GM13977 (cell line): ENCODE data around the gene SLC39A5.
"Not testable (repeated sequence)": the region's sequence is repeated elsewhere in the genome, so short reads cannot be mapped to it uniquely, and the experiment has no call there.

Experiments used
- DNase-seq: peaks from one replicate; pipeline ENCODE4 v3.0.0; 2012; ENCODE audit warnings: low spot score
- in situ Hi-C: fragments of 300-500 bp; cut with MboI; formaldehyde crosslinking; loops from one replicate; pipeline ENCODE4 v1.12.0; 2022; ENCODE audit warnings: low sequenced_read_pairs, low pct_unique_long_range_greater_than_20kb, mixed read lengths, inconsistent platforms; ENCODE audit not compliant: unreplicated experiment
- TF ChIP-seq, protein P1 (sequence below): IDR thresholded peaks from 2 replicates; pipeline ENCODE4 v1.5.1; 2012; ENCODE audit warnings: mild to moderate bottlenecking, control low read depth; ENCODE audit not compliant: insufficient read depth; ENCODE audit errors: extremely low read depth, missing control alignments

SLC39A5 gene

DNA sequence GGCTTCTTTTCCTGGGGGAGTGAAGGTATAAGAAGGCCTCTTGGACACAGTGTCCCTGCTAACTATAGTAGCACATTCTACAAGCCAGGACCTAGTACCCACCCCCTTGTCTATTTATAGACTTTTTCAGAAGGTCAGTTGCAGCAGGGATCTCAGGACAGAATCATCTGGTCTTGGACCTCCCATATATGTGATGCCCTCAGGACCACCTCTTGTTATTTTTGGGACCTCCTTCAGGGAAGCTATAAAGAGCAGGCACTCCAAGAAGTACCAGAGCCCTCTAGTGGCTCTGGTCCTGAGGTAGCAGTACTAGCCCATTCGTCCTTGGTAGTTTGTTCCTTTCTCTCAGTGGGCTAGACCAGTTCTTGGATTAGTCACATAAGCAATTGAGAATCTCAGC lies 41.2 kb downstream of the SLC39A5 start:
- in situ Hi-C loops = no loop called here
- TF ChIP-seq, protein P1, sequence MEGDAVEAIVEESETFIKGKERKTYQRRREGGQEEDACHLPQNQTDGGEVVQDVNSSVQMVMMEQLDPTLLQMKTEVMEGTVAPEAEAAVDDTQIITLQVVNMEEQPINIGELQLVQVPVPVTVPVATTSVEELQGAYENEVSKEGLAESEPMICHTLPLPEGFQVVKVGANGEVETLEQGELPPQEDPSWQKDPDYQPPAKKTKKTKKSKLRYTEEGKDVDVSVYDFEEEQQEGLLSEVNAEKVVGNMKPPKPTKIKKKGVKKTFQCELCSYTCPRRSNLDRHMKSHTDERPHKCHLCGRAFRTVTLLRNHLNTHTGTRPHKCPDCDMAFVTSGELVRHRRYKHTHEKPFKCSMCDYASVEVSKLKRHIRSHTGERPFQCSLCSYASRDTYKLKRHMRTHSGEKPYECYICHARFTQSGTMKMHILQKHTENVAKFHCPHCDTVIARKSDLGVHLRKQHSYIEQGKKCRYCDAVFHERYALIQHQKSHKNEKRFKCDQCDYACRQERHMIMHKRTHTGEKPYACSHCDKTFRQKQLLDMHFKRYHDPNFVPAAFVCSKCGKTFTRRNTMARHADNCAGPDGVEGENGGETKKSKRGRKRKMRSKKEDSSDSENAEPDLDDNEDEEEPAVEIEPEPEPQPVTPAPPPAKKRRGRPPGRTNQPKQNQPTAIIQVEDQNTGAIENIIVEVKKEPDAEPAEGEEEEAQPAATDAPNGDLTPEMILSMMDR = peak; percentile 50
- DNase-seq = no peak

DNA sequence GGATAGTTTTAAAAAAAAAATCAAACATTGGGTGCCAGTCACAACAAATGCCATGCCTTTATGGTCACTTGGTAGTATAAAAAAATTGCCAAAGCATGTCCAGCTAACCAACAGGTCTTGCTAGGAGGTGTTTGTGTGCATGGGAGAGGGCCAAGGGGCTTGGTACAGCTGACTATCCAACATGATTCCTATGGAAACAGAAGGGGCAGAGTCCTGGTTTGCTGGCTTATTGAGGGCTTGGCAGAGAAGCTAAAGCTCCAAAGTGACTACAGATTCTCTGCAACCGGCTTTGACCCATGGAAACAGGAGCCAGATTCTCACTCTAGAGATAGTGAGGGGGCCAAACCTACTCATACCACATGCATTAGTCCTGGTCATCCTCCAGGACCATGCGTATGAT lies 42.6 kb downstream of the SLC39A5 start:
- DNase-seq, in situ Hi-C loops: not testable (repeated sequence)

DNA sequence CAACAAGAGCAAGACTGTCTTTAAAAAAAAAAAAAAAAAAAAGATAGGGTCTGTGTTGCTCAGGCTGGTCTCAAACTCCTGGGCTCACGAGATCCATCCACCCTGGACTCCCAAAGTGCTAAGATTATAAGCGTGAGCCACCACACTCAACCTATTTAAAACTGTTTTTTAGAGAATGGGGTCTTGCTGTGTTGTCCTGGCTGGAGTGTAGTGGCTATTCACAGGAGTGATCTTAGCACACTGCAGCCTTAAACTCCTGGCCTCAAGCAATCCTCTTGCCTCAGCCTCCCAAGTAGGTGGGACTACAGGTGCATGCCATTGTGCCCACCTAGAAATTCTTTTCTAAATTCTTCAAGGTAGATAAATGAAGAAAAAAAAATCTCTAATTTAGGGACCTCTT lies 44.4 kb downstream of the SLC39A5 start:
- in situ Hi-C loops = no loop called here
- DNase-seq = no peak

DNA sequence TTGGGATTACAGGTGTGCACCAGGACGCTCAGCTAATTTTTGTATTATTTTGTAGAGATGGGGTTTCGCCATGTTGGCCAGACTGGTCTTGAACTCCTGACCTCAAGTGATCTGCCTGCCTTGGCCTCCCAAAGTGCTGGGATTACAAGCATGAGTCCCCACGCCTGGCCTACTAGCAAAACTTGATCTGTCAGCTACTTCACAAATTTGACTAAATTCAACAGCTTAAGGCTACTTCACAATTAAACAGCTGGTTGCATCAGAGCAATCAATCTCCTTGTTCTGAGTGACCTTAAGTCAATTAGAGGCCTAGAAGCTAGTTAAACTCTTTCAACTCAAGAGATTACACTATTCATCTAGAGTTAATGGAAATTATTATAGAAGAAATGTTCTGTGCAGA lies 49.1 kb downstream of the SLC39A5 start:
- TF ChIP-seq, protein P1 = no peak
- in situ Hi-C loops = no loop called here
- no peak for DNase-seq

More for the DNA sequence above, 44.4 kb downstream of the SLC39A5 start:
- TF ChIP-seq, protein P1 = no peak

DNA sequence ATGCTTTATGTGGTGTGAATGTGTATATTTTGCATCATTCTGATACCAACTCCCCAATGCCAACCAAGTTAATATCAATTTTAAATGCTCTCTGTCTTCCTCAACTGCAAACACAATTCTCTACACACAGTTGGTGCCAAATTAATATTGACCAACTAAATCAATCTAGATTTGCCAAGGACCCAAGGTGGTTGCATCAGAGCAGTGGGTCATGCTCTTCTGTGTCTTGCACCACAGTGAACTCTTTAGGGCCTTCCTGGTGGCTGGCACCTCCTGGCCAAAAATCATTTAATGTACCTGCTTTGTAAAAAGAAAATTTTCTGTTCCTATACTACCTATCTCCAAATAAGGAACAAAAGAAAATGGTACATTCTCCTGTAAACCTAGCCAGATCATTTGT lies 51.0 kb downstream of the SLC39A5 start:
- in situ Hi-C loops = no loop called here
- TF ChIP-seq, protein P1 = no peak
- no peak for DNase-seq

DNA sequence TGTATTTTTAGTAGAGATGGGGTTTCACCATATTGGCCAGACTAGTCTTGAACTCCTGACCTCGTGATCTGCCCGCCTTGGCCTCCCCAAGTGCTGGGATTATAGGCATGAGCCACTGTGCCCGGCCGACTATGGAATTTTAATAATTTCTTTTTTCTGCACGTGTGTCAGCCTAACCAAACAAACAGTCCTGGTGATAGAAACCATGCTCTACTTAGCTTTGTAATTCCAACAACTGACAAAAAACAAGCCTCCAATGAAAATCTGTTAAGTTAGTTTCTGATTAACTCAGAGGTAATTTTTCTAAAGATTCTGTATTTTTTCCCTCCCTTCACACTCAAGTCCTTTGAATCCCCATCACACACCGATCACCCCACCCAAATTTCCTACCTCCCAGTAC lies 52.2 kb downstream of the SLC39A5 start:
- in situ Hi-C loops = no loop called here
- TF ChIP-seq, protein P1 = no peak
- DNase-seq = no peak

DNA sequence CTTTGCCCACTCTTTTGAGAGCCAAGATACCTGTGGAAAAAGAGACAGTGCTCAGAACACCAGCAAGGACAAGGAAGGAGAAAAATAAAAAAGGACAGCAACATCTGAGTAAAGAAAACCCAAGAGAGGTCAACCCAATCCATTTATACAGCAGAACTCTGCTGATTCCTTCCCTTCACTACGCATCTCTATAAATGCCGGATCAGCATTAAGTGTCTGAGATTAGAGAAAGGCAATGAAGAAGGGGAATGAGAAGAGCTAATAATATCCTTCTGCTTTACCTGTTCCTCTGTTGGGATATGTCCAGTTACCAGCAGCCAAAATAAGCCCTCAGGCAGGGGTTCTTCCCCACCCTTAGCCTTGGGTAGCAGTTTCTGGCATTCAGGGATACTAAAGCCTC lies 52.7 kb downstream of the SLC39A5 start:
- in situ Hi-C loops = no loop called here
- TF ChIP-seq, protein P1 = no peak
- no peak for DNase-seq

DNA sequence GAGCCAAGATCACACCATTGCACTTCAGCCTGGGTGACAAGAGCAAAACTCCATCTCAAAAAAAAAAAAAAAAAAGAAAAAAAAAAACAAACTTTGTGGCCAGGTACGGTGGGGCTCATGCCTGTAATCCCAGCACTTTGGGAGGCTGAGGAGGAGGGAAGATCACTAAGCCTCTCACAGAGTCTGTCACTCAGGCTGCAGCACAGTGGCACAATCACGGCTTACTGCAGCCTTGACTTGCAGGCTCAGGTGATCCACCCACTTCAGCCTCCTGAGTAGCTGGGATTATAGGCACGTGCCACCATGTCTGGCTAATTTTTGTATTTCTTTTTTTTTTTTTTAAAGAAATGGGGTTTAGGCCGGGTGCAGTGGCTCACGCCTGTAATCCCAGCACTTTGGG lies 54.4 kb downstream of the SLC39A5 start:
- in situ Hi-C loops, DNase-seq: not testable (repeated sequence)
